ENCODE results near the gene HOXB7.

Gene HOXB7

DNA sequence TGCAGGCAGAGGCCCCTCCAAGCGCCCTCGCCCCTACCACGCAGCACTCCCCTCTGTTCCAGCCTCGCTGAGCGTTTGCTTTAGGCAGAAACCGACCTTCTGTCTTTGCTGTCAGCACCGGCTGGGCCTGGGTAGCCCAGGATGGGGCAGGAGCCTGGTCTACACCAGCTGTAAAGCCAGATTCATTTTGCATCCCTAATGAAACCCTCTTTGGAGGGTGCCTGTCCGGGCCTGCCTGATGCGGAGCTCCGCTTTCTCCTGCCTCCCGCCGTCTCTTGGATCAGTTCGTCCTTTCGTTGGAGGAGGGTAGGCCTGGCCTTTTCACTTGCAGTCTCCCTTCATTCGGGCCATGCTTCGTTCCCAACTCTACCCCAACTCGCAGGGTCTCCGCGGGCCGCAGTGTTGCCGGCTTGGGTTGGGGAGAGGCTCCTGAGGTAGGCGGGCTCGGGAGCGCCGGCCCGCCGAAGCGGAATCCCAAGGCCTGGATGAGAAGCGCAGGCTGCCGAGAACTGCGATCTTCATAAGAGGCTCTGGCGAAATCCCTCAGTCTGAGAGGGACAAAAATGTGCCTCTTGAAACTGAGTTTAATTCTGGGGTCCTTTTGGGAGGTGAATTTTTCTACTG lies 9.1 kb upstream of the HOXB7 start:
- no peak overlapping the region for H3K4me3 ChIP-seq (ENCODE audit: low read length)
- no peak for DNase-seq (ENCODE audit: low read depth)
- TF ChIP-seq CTCF (conservative IDR thresholded peaks at IDR 0.05; ENCODE audit: low read length), result no peak

GRCh38 chr17:48618256-48618896 lies 7.6 kb upstream of the HOXB7 start:
- peak overlapping the region; percentile 46; the same call in 1 of the 2 replicates for H3K4me3 ChIP-seq (ENCODE audit: low read length)
- peak; percentile 78 for DNase-seq (ENCODE audit: low read depth)
- TF ChIP-seq CTCF (conservative IDR thresholded peaks at IDR 0.05; ENCODE audit: low read length), result peak; percentile 83

GRCh38 chr17:48617471-48618255 lies 6.8 kb upstream of the HOXB7 start:
- no peak for TF ChIP-seq CTCF (conservative IDR thresholded peaks at IDR 0.05; ENCODE audit: low read length)
- H3K4me3 ChIP-seq (ENCODE audit: low read length), result no peak overlapping the region
- DNase-seq (ENCODE audit: low read depth), result no peak

- TF ChIP-seq CTCF (conservative IDR thresholded peaks at IDR 0.05; ENCODE audit: low read length), result no peak
- no peak overlapping the region for H3K4me3 ChIP-seq (ENCODE audit: low read length)
These were observed 6.1 kb upstream of the HOXB7 start for GRCh38 chr17:48616717-48617470.

GRCh38 chr17:48615963-48616716 lies 5.3 kb upstream of the HOXB7 start:
- no peak for TF ChIP-seq CTCF (conservative IDR thresholded peaks at IDR 0.05; ENCODE audit: low read length)
- no peak overlapping the region for H3K4me3 ChIP-seq (ENCODE audit: low read length)

More at GRCh38 chr17:48616717-48617470, 6.1 kb upstream of the HOXB7 start:
- DNase-seq (ENCODE audit: low read depth), result no peak

More at GRCh38 chr17:48615963-48616716, 5.3 kb upstream of the HOXB7 start:
- no peak for DNase-seq (ENCODE audit: low read depth)

Measured in AG10803 (cell line).